HCT116 (cell line): ENCODE data around the gene CTIF.

Experiments
- CBX3 ChIP-seq: IDR thresholded peaks from 2 replicates; pipeline ENCODE4 v1.6.1; 2012; ENCODE audit warnings: low read depth
- CEBPB ChIP-seq: IDR thresholded peaks from 2 replicates; pipeline ENCODE4 v1.6.1; 2012; ENCODE audit warnings: low read depth
- EZH2phosphoT487 ChIP-seq: fragments of 200-600 bp; IDR thresholded peaks from 2 replicates; pipeline ENCODE4 v1.6.1; 2018; ENCODE audit warnings: antibody characterized with exemption, borderline replicate concordance
- POLR2AphosphoS5 ChIP-seq: IDR thresholded peaks from 2 replicates; pipeline ENCODE4 v1.6.1; 2011; ENCODE audit warnings: mild to moderate bottlenecking, low read depth, low read length, moderate library complexity
- TF ChIP-seq, protein P1 (sequence below), 3 experiments: fragments of 200-600 bp in 1 of 3; sonication (generic) in 1 of 3; IDR thresholded peaks in 2 of 3; conservative IDR thresholded peaks in 1 of 3; 2 replicates each; pipeline ENCODE4 v1.5.1; 2012 to 2017; ENCODE audit warnings: low read depth in 2 of 3, low read length in 2 of 3, antibody characterized with exemption in 1 of 3, borderline replicate concordance in 1 of 3, control low read depth in 1 of 3, mild to moderate bottlenecking in 1 of 3, mixed read lengths in 1 of 3, mixed run types in 1 of 3, moderate library complexity in 1 of 3; ENCODE audit not compliant: insufficient read depth in 1 of 3
- TF ChIP-seq, protein P2 (sequence below): IDR thresholded peaks from 2 replicates; pipeline ENCODE4 v1.6.1; 2012

DNA sequence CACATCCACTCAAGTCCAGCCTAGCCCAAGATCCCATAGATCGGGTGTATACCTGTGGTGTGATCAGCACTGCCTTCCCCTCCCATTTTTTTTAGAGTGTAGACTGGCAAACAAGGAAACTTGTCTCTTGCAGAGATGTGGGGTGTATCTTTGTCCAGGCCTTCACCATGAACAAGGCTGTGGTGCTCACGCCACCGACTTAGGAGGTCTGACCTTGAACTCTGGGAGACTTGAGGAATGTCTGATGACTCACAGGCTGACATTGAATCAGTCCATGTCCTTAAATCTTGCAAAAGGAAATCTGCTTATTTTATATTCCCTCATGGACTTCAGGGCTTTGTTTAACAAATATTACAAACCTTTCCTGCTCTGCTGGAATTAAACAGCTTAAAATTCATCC lies 4.5 kb upstream of the CTIF start:
- TF ChIP-seq, protein P1, sequence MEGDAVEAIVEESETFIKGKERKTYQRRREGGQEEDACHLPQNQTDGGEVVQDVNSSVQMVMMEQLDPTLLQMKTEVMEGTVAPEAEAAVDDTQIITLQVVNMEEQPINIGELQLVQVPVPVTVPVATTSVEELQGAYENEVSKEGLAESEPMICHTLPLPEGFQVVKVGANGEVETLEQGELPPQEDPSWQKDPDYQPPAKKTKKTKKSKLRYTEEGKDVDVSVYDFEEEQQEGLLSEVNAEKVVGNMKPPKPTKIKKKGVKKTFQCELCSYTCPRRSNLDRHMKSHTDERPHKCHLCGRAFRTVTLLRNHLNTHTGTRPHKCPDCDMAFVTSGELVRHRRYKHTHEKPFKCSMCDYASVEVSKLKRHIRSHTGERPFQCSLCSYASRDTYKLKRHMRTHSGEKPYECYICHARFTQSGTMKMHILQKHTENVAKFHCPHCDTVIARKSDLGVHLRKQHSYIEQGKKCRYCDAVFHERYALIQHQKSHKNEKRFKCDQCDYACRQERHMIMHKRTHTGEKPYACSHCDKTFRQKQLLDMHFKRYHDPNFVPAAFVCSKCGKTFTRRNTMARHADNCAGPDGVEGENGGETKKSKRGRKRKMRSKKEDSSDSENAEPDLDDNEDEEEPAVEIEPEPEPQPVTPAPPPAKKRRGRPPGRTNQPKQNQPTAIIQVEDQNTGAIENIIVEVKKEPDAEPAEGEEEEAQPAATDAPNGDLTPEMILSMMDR (IDR thresholded peaks at IDR 0.05 in 2 of 3, conservative IDR thresholded peaks at IDR 0.05 in 1 of 3; ENCODE audit: borderline replicate concordance in 1 of 3, insufficient read depth in 1 of 3, low read depth in 2 of 3, low read length in 2 of 3) = no peak
- TF ChIP-seq, protein P2, sequence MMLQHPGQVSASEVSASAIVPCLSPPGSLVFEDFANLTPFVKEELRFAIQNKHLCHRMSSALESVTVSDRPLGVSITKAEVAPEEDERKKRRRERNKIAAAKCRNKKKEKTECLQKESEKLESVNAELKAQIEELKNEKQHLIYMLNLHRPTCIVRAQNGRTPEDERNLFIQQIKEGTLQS = no peak
- TF ChIP-seq CEBPB = no peak
- no peak for TF ChIP-seq POLR2AphosphoS5
- no peak for TF ChIP-seq EZH2phosphoT487
- no peak for TF ChIP-seq CBX3
